NCI-H187 (cell line): ENCODE data around the gene NRN1.
A peak's percentile ranks its signal among the peaks of the same experiment; 100 is the strongest.

Experiments used
- DNase-seq, 2 experiments: peaks; one replicate each; lab custom pipeline; 2025; lab: John Stamatoyannopoulos, UW

Gene NRN1

GRCh38 chr6:6002005-6002847 lies 4.5 kb downstream of the NRN1 start:
- DNase-seq: no peak

DNA sequence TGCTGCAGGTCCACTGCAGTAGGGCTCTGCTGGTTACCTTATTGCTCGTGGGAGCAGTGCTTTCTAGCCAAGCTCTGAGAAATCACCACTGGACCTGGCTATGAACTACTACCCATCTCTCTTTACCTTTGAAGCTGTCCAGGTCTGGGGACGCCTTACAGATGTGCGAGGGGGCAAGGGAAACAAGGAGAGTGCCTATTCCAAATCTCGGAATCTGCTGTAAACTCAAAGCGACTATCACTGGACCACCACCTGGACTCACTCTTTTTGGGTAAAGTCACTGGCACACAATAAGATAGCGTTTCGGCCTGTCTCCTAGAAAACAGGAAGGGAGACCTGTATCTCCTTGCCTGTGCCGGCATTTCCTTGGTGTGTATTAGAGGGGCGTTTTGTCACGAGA lies 5.3 kb downstream of the NRN1 start:
- DNase-seq: no peak

DNA sequence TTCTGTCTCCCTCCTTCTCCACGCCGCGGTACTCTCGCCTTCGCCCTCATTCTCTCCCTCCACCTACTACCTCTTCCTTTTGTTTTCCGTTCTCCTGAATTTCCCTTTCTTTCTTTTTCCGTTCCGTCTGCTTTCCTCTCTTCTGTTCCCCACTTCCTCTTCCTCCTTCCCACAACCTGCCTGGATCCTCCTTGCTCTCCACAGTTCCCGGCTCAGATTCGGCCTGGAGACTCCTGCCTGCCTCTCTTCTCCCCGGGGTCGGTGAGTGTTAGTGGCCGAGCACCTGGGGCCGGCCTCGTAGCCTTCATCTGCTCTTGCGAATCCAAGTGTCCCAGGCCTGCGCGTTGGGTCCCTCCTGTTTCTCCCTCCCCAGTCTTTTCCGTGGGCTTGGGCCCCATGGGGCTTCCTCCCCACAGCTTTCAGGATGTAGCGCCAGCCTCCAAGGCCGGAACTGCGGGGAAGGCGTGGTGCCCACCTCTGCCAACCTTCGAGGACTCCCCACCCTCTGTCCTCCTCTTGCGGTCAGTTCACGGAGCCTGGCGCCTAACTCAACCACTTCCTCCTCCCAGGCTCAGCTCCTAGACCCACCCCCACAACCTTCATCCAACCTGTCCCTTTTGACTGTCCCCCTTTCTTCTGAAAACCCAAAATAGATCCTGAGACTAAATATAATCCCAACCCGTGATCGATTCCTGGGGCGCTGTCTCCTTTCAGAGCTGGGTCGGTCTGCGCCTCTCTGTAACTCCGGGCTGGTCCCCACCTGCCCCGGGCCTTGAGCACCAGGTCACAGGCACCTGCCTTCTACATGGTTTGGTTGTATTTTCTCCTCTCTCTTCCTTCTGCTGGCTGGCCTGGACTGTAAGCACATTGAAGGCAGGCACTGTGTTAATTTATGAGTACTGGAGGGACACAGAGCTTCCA lies 6.8 kb downstream of the NRN1 start:
- no peak for DNase-seq

DNA sequence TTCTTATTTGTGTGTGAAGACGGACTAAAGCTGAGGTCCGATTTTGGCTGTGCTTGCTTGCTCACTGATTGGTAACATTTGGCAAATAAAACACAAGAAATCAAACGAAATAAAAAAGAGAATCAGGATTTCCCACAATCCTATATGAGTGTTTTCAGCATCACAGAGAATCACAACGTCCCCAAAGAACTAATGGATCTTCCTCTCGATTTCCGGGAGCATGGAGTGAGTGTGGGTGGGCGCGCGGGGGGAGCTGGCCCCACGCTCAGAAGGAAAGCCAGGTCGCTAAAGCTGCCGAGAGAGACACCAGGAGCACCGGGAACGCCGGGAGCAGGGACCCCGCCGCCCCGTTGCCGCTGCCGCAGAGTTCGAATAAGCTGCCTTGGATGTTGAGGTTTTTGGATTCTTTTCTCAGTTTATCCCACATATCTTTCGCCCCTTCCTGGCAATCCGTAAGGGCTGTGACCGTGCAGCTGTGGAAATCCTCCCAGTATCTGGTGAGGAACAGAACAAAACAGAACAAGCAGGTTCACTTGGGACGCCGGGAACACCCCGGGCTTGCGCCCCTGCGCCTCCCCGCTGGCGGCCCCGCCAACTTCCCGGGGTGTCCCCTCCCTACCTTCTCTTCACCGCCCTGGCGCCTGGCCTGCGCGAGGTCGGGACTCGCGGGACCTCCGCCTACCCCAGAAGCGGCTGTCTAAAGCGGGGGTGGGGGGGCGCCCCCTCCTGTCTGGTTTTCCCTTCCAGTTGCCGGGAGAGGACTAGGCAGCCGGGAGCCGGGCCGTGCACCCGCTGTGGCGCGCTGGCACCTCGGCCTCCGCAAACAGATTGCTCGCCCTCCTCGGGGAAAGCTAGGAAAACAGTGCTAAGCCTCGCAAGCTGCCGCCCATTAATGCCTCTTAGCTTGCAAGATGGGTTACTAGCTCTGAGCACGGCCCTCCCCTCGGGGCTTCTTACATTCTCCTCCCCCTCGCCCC lies 7.7 kb downstream of the NRN1 start:
- DNase-seq: no peak

DNA sequence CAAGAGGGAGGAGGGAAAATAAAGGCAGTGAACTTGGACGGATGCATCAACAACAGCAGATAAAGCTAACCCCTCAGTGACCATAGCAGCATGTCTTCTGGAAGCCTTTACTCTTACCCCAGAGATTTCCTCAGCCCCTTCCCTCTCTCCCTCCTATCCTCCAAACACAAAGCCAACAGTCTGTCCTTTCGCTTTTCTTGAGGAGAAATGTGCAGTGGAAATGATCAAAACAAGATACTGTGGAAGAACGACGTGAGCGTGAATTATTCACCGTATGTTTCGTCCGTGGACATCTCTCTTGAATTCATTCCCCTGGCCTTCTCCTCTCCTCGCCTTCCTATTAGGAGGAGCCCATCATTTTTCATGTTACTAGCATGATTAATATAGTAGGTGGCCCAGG lies 8.5 kb downstream of the NRN1 start:
- DNase-seq: no peak

- peak; percentile 7 to 41 for DNase-seq
These were observed 9.2 kb downstream of the NRN1 start for GRCh38 chr6:5997420-5997987.

- DNase-seq: peak; percentile 36 to 41
These were observed 9.9 kb downstream of the NRN1 start for GRCh38 chr6:5996714-5997419.

- peak; percentile 74 to 79 for DNase-seq
These were observed 10.6 kb downstream of the NRN1 start for GRCh38 chr6:5995949-5996713.

DNA sequence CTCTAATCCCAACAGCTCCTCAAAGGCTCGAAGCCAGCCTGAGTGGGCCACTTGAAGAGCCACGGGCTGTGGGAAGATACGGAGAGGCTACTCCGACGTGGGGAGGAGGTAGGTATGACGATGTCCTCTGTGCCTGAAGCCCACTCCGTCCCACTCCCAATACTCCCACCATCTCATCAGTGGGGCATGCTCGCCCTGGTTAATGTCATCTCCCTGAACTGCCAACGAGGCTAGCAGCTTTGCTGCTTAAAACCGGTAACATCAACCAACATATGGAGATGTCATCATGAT lies 11.1 kb downstream of the NRN1 start:
- no peak for DNase-seq

- DNase-seq: no peak
These were observed 11.6 kb downstream of the NRN1 start for GRCh38 chr6:5994999-5995657.

DNA sequence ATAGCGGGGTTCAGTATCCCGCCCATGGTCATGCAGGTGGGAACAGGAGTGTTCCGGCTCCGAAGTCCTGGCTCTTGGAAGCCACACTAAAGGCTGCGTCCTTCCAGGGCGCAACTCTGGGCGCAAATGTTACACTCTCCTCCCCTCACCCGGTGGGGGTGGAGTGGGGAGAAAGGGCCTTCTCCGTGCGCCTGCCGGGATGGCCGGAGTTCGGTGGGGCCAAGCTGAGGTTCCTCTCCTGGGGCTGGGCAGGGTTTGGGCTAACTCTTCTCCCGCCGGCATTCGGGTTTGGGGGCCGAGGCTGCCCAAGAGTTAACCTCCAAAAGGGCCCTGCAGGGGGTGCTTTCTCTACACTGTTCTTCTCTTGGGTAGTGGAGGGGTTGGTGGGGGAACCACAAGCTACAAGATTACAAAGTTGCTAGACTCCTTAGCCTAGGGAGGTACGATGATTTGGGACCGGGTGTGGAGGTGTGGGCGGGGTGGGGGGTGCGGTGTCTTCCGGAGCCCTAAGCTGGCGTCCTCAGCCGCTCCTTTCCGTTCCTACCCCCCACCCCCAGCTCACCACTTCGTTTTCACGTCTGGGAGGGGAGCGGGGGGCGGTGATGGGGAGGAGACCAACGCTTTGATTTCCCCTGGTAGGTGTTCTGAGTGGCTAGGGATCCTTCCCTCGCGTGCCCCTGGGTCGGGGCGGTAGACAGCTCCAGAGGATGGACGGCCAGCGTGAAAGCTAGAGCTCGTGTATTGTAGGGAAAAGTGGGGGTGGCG lies 12.3 kb downstream of the NRN1 start:
- no peak for DNase-seq

GRCh38 chr6:5992551-5993225 lies 14.0 kb downstream of the NRN1 start:
- no peak for DNase-seq

- DNase-seq: no peak
These were observed 15.9 kb downstream of the NRN1 start for GRCh38 chr6:5990786-5991185.

DNA sequence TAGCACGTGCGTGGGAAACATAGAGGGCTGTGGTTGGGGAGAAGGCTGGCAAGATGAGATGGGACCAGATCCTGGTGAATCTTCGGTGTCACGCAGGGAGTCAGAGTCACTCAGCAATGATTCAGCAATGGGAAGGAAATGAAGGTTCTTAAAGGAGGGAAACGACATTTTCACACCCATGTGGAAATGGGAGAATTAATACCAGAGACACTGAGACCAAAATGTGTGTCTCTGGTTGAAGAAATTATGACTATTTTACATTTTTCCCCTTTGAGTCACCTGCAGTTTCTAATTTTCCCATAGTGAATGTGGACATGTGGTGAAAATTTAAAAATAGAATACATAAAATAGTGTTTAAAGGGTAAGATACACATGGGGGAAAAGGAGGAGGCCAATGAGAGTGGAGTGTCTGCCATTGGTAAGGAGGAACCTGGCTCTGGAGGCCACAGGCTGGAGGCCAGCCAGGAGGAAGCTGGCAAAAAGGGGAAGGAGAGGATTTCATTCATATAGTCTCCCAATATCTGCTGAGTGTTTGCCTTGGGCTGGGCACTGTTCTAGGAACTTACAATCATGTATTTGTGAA lies 17.5 kb downstream of the NRN1 start:
- DNase-seq: no peak

DNA sequence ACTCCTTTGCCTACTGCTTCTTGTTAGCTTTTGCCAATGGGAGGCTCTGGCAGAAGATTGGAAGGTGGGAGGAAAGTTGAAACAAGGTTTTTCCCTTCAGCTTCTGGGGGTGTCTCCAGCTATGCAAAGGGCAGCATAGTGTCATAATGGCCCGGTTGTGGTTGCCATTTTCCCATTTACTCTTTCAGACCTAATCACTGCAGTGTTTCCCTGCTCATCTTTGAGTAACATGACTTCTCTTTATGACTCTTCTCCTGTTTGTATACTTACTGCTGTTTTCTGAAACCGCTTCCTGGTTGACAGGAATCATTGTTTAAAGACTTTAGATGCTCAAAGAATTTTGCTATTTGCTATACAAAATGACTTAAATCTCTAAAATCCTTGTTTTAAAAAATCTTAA lies 19.9 kb downstream of the NRN1 start:
- DNase-seq: no peak

DNA sequence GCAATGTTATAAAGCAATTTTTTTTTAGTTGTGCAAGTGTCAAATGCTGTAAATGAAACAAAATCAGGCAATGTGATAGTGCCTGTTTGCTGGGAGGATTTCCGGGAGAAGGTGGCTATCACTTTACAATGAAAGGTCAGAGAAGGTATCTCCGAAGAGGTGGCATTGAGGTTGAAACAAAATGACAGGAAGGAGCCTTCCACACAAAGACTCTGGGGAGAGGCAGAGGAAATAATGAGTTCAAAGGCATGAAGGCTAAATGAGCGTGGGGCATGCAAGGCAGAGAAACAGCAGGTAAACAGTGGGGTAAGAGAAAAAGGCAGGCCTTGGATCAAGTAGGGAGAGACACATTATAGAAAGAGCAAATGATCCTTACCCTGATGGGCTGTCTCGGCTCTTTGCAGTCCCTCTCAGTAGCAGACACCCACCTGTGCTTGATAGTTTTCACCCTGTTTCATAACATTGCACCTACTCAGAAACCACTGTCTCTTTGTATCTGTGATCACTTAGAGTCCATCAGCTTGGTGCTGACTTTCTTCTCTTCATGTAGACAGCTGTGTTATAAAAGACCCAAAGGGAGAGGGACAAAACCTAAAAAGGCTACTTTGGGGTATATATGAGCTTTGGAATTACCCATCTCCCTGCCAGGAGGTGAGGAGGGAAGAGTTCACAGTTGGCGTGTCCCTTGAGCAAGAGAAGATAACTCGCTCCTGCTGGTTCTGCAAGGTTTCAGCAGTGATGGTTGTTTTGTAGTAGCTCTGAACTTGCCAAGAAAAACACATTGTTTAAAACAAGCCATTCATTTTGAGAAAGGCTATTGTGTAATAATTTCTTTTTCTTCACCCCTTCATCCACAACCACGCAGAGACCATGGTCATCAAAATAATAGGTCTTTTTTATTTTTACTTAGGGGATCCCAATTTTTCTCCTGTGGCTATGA lies 22.3 kb downstream of the NRN1 start:
- DNase-seq: no peak
